GM18502 (cell line): ENCODE results near the gene CEP78.

Experiments used
- ATAC-seq: cut with Tn5 transposase; IDR thresholded peaks from one replicate; pipeline ENCODE4 v1.9.1; 2021; ENCODE audit warnings: mild to moderate bottlenecking; ENCODE audit not compliant: unreplicated experiment, poor library complexity

CEP78 gene

DNA sequence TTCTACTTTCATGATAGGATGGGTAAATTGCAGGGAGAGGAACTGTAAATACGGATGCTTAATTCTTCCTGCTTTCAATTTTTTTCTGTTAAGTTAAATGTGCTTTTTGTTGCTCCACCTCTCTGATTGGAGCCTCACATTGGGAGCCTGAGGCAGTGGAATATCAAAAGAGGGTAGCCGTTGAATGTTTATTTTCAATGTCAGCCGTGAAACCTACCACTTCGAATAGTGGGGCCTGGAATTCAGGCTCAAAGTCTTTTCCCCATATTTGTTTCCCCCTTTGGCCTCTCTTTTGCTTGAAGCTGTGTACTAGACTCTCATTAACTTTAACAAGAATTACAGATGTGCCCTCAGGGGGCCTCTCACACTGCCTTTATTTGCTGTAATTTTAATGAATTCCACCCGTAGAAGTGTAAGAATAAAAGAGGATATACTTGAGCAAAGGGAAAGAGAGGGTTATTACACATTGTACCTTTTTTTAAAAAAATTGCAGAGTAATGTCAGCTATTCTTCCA lies 90.0 kb downstream of the CEP78 start:
- no peak for ATAC-seq

DNA sequence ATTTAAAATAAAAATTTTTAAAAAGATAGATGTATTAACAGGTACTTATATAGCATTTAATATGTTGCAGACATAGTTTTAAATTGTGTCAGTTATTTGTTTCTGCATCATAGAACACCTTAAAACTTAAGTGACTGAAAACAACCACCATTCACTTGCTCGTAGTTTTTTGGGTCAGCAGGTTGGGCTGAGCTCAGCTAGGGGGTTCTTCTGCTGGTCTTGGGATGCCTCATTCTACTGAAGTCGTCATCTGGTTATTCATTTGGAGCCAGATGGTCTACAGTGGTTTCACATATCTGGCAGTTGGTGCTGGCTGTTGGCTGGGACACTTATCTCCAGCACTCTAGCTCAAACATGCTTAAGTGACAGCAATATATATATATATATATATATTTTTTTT lies 90.7 kb downstream of the CEP78 start:
- no peak for ATAC-seq
